HUDEP-2 (cell line): Measurements from ENCODE around the gene RYR1.
"Not testable (repeated sequence)": the region's sequence is repeated elsewhere in the genome, so short reads cannot be mapped to it uniquely, and the experiment has no call there.

Source experiments
- DNase-seq, 76 experiments: peaks; one replicate each; lab custom pipeline; 2025; ENCODE audit not compliant: unreplicated experiment in 76 of 76; lab: John Stamatoyannopoulos, UW

The RYR1 gene

GRCh38 chr19:38555200-38555599 is 121.7 kb downstream of the RYR1 start:
- no peak for DNase-seq

- peak in 10 of 76 experiments; percentile 11 to 37 (median 22) for DNase-seq
These were observed 123.2 kb downstream of the RYR1 start for GRCh38 chr19:38556521-38557174.

GRCh38 chr19:38557205-38557799 is 123.8 kb downstream of the RYR1 start:
- DNase-seq = peak in 72 of 76 experiments; percentile 17 to 91 (median 72)

GRCh38 chr19:38558933-38559332 is 125.4 kb downstream of the RYR1 start:
- DNase-seq = not testable (repeated sequence)

GRCh38 chr19:38559428-38560401 is 126.2 kb downstream of the RYR1 start:
- no peak for DNase-seq

- no peak for DNase-seq
These were observed 127.6 kb downstream of the RYR1 start for GRCh38 chr19:38561053-38561606.

- DNase-seq = no peak
These were observed 128.2 kb downstream of the RYR1 start for GRCh38 chr19:38561658-38562057.

- no peak for DNase-seq
These were observed 128.6 kb downstream of the RYR1 start for GRCh38 chr19:38562096-38562495.

GRCh38 chr19:38563475-38563874 is 130.0 kb downstream of the RYR1 start:
- no peak for DNase-seq

GRCh38 chr19:38564981-38565690 is 131.6 kb downstream of the RYR1 start:
- peak in 8 of 76 experiments; percentile 9 to 28 (median 16) for DNase-seq

- DNase-seq = no peak
These were observed 132.2 kb downstream of the RYR1 start for GRCh38 chr19:38565691-38566105.

- no peak for DNase-seq
These were observed 136.0 kb downstream of the RYR1 start for GRCh38 chr19:38569368-38569983.

GRCh38 chr19:38571682-38572081 is 138.2 kb downstream of the RYR1 start:
- DNase-seq = no peak

GRCh38 chr19:38577826-38578225 is 144.3 kb downstream of the RYR1 start:
- DNase-seq = no peak

GRCh38 chr19:38579304-38579703 is 145.8 kb downstream of the RYR1 start:
- not testable (repeated sequence) for DNase-seq

- no peak for DNase-seq
These were observed 146.6 kb downstream of the RYR1 start for GRCh38 chr19:38580080-38580479.

GRCh38 chr19:38583219-38583984 is 149.9 kb downstream of the RYR1 start:
- no peak for DNase-seq

- DNase-seq = no peak
These were observed 150.5 kb downstream of the RYR1 start for GRCh38 chr19:38583985-38584305.

GRCh38 chr19:38587562-38587961 is 154.1 kb downstream of the RYR1 start:
- no peak for DNase-seq
